Left renal cortex interstitium (tissue), 4 donors: Measurements from ENCODE around the gene MAP3K14. TPM values are rescaled to one million over a fixed set of nuclear protein-coding genes. Genes with fewer than 3 reads are reported as not detected.
"Not testable (repeated sequence)": the region's sequence is repeated elsewhere in the genome, so short reads cannot be mapped to it uniquely, and the experiment has no call there.

Source experiments
- DNase-seq, 4 donors: peaks; one replicate each; pipeline ENCODE4 v3.0.0-alpha.2; 2013; ENCODE audit warnings: low read depth in 4 of 4, low spot score in 2 of 4, missing footprints in 1 of 4
- polyA plus RNA-seq, 4 donors: library from polyadenylated mRNA; unstranded; fragments of 120-200 nt; gene quantifications; one replicate each; pipeline ENCODE4 v1.2.1, GENCODE V29; 2013; ENCODE audit not compliant: insufficient read length in 4 of 4

The MAP3K14 gene
- 1 to 10 TPM; 5.3 to 8.0 (median 6.4) TPM for polyA plus RNA-seq

- DNase-seq = peak in 3 of 4 donors; percentile 36 to 50 (median 50)
These were observed at the start of gene MAP3K14 for GRCh38 chr17:45316434-45317110. TSS of gene MAP3K14 (minus strand) at chr17:45317020. CDS start at chr17:45290745, 26,275 bp downstream.

DNA sequence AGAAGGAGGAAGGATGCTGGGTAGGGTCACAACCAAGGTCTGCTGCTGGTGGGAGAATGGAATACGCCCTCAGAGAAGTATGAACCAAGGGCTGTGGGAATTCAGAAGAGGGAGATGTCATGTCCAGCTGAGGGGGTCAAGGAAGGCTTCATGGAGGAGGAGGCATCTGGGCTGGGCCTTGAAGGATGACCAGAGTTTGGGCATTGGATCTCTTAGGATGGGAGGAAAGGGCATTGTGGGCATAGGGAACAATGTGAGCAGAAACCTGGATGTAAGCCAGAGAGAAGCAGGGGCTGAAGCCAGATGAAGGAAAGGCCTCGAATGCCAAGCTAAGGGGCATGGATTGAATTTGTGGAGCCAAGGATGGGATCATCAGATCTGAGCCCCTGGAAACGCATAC, 49.2 kb upstream of the MAP3K14 start:
- no peak for DNase-seq

DNA sequence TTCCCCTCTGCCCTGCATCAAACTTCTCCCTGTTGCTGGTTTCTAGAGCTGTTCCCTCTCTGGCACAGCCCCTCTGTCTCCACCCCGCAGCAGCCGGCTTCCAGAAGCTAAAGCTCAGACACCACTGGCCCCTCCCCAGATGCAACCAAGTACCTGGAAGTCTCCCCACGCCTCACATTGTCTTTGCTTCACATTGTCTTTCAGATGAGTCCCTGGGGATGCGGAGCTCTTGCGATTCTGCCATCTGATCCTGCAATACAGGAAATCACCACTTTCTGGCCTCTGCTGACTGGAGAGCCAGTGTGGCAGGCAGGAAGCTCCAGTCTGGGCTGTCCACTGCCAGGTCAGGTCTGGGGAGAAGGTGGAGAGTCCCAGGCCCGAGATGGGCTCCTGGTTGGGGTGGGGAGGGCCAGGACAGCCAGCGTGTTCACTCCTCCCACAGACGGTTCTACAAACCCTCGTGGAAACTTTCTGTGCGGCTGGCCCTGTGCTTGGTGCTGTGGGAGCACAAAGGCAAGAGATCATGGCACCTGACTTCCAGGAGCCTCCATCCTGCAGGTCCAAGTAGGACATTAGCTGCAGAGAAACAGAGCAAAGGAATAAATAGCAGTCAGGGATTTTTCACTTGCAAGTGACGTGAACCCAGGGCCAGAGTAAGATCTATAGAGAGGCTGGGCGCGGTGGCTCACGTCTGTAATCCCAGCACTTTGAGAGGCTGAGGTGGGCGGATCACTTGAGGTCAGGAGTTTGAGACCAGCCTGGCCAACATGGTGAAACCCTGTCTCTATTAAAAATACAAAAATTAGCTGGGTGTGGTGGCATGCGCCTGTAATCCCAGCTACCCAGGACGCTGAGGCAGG, 47.9 kb upstream of the MAP3K14 start:
- DNase-seq = no peak

GRCh38 chr17:45363498-45363897, 46.7 kb upstream of the MAP3K14 start:
- DNase-seq = no peak

DNA sequence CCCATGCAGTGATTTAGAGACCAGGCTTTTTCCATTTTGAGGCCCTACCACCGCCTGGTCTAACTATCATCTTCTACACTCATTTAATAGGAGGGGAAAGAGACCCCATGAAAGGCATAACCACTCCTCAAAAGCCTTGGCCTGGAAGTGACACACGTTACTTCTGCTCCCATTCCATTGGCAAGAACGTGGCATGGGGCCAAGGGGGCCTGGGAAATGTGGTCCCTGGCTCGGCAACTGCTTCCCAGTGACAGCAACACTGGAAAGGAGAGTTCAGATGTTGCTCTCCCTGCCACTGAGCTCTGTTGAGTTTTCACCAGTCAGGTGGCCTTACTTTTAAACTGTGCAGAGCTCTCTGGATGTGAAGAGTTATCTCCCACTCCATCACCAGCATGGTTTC, 45.2 kb upstream of the MAP3K14 start:
- DNase-seq = no peak

GRCh38 chr17:45361451-45361850, 44.6 kb upstream of the MAP3K14 start:
- DNase-seq = no peak

DNA sequence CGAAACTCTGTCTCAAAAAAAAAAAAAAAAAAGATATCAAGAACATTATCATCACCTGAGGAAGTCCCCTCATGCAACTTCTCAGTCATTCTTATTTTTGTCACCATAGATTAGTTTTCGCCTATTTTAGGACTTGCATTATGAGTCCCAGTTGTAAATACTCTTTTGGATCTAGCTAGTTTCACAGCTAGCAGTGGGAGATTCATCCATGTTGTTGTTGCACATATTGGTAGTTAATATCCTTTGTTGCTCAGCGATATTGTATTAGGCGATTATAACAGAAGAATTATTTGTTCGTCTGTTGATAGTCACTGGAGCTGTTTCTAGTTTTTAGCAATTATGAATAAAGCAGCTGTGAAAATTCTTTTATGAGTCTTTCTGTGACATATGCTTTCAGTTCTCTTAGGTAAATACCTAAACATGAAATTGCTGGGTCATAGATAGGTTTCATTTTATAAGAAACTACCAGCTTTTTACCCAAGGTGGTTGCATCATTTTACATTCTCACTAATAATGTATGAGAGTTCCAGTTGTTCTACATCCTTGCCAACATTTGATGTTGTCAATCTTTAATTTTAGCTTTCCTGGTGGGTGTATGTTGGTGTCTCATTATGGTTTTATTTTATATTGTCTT, 40.7 kb upstream of the MAP3K14 start:
- no peak for DNase-seq

DNA sequence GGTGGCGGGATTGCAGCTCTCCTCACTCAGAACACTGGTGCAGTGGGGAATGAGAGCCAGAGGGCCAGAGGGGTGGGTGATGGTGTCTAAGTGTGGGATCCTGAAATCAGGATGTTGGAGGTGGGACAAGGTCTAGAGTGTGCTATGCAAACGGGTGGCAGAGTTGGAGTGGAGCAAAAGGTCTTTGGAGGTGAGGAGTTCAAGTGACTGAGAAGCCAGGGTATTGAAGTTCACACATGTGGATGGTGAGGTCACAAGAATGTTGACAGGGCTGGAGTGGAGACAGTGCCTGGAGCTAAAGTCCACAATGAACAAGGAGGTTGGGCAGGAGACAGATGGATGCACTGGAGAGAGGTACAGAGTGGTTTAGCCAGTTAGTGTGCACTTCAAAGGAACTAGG, 38.3 kb upstream of the MAP3K14 start:
- no peak for DNase-seq

DNA sequence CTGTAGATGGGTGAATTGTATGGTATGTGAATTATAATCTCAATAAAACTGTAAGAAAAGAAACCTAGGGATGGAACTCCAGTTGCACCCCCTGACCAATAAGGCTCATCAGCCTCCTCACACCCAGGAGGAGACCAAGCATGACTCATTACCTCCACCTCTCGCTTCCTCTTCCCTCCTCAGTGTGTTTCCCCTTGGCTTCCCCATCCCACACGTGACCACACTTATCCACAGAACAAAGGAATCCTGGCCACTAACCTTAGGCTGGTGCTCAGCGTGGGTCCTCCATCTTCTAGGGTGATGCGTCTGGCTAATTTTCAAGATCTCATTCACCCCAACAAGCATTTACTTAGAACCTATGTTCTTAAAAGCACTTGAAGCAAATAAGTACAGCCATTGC, 36.2 kb upstream of the MAP3K14 start:
- no peak for DNase-seq

- DNase-seq = no peak
These were observed 35.0 kb upstream of the MAP3K14 start for GRCh38 chr17:45351831-45352230.

DNA sequence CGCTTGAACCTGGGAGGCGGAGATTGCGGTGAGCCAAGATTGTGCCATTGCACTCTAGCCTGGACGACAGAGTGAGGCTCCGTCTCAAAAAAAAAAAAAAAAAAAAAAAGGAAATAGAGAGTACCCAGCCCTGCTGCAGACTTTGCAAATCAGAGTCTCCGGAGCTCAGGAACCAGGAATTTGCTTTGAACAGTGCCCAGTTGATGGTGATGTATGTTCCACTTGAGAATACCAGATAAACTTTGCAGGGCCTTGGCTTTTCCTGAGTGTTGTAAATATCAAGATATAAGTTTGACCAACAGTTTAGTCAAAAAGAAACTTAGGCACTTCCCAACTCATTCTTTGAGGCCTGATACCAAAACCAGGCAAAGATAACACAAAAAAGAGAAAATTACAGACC, 30.6 kb upstream of the MAP3K14 start:
- no peak for DNase-seq

- no peak for DNase-seq
These were observed 29.6 kb upstream of the MAP3K14 start for GRCh38 chr17:45346216-45347015.

DNA sequence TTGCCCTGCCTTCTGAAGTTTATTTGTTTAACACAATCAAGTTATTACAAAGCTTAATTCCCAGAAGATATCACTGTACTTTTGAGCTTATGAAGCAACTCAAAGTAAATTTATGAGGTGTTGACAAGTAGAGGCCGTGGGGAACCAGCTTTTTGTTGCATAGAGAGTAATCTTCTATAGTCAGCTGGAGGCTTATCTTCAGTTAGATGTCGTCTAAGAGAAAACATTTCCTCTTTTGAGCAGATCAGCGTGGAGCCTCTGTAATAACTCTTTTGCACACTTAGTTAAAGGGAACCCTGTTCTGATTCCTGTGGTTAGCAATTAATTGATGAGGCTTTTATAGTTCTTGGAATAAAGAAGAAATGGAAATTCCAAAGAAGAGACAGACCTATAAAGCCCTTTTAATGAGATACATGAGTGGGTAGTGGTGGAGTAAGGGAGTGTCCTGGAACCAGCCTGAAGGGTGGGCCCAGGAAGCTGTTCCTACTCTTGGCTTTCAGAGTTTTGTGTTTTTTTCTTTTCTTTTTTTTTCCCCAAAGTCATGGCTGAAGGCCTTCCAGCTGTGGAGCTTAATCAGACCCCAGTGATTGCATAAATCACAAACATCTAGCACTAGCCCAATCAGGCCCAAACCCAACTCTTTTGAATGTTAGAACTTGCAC, 28.9 kb upstream of the MAP3K14 start:
- peak; percentile 19 to 50 (median 26) for DNase-seq

GRCh38 chr17:45345246-45345553, 28.4 kb upstream of the MAP3K14 start:
- DNase-seq = no peak

- DNase-seq = not testable (repeated sequence)
These were observed 27.3 kb upstream of the MAP3K14 start for GRCh38 chr17:45343967-45344664.

GRCh38 chr17:45342871-45343526, 26.2 kb upstream of the MAP3K14 start:
- no peak for DNase-seq

DNA sequence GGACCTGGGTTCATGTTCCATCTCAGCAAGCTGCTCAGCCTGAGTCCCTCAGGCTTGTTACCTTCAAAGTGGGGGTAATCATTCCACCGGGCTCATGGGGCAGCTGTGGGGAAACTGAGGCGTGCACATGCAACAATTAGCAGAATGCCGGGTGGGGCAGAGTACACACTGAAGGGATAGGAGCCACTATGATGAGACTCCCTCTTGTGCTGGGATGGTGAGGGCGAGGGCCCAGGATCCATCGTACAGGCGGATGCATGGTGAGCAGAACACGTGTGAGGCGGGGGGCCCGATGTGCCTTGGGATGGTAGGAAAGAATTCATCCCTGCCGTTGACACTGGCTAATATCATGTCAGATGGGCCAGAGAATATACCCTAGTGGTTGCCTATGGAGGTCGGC, 25.5 kb upstream of the MAP3K14 start:
- no peak for DNase-seq

GRCh38 chr17:45341533-45342158, 24.8 kb upstream of the MAP3K14 start:
- DNase-seq = no peak
